Hepatocyte (in vitro differentiated cells): ENCODE data around the gene KRT14. TPM values are rescaled to one million over a fixed set of nuclear protein-coding genes. Genes with fewer than 3 reads are reported as not detected.

ENCODE experiments used
- DNase-seq: peaks from one replicate; pipeline ENCODE4 v3.0.0-alpha.2; 2016; ENCODE audit warnings: low spot score
- H2AFZ ChIP-seq: fragments of 200-600 bp; sonication (generic); 2 replicates; pipeline ENCODE4 v1.6.0; 2016; ENCODE audit warnings: antibody characterized with exemption, mild to moderate bottlenecking
- H3K27ac ChIP-seq: fragments of 200-600 bp; sonication (generic); 2 replicates; pipeline ENCODE4 v1.5.1; 2016; ENCODE audit warnings: mild to moderate bottlenecking
- H3K27me3 ChIP-seq: fragments of 200-600 bp; sonication (generic); 2 replicates; pipeline ENCODE4 v1.6.1; 2016
- H3K36me3 ChIP-seq: fragments of 200-600 bp; sonication (generic); replicated peaks from 2 replicates; pipeline ENCODE4 v1.5.1; 2016; ENCODE audit warnings: low read depth; ENCODE audit not compliant: insufficient read depth
- H3K4me1 ChIP-seq: fragments of 200-600 bp; sonication (generic); 2 replicates; pipeline ENCODE4 v1.5.1; 2016; ENCODE audit warnings: mild to moderate bottlenecking, moderate library complexity; ENCODE audit not compliant: insufficient read depth
- H3K4me2 ChIP-seq: fragments of 200-600 bp; sonication (generic); 2 replicates; pipeline ENCODE4 v1.6.0; 2016
- H3K4me3 ChIP-seq: fragments of 200-600 bp; sonication (generic); 2 replicates; pipeline ENCODE4 v1.5.1; 2016; ENCODE audit warnings: mild to moderate bottlenecking
- H3K79me2 ChIP-seq: fragments of 200-600 bp; sonication (generic); 2 replicates; pipeline ENCODE4 v1.6.0; 2017; ENCODE audit warnings: mild to moderate bottlenecking
- H3K9me2 ChIP-seq: fragments of 200-600 bp; sonication (generic); replicated peaks from 2 replicates; pipeline ENCODE4 v1.6.0; 2017; ENCODE audit warnings: mild to moderate bottlenecking; ENCODE audit not compliant: insufficient read depth
- H3K9me3 ChIP-seq: fragments of 200-600 bp; sonication (generic); 2 replicates; pipeline ENCODE4 v1.5.1; 2016; ENCODE audit warnings: low read depth, mild to moderate bottlenecking
- H4K20me1 ChIP-seq: fragments of 200-600 bp; sonication (generic); 2 replicates; pipeline ENCODE4 v1.6.0; 2016; ENCODE audit warnings: mild to moderate bottlenecking; ENCODE audit not compliant: insufficient read depth, poor library complexity, severe bottlenecking
- CTCF ChIP-seq: fragments of 200-600 bp; sonication (generic); IDR thresholded peaks from 2 replicates; pipeline ENCODE4 v1.5.1; 2016; ENCODE audit warnings: antibody characterized with exemption, mild to moderate bottlenecking; ENCODE audit not compliant: poor library complexity
- EZH2 ChIP-seq: fragments of 200-600 bp; sonication (generic); IDR thresholded peaks from 2 replicates; pipeline ENCODE4 v1.6.1; 2016; ENCODE audit warnings: antibody characterized with exemption, mild to moderate bottlenecking, borderline replicate concordance
- EZH2phosphoT487 ChIP-seq: fragments of 200-600 bp; sonication (generic); IDR thresholded peaks from one replicate; pipeline ENCODE4 v1.6.1; 2018; ENCODE audit warnings: antibody characterized with exemption, mild to moderate bottlenecking, low read depth, moderate library complexity; ENCODE audit not compliant: unreplicated experiment, severe bottlenecking
- WGBS: methylation state at CpG from one replicate; pipeline ENCODE4 v1.1.6; 2016; ENCODE audit warnings: low lambda C conversion rate; ENCODE audit errors: missing lambda C conversion rate; 5-methylcytosine and 5-hydroxymethylcytosine counted together
- polyA plus RNA-seq: library from polyadenylated mRNA; unstranded; fragments of >200 nt; fragmentation: Nextera tagmentation; extraction: Ambion mirVana; gene quantifications from 2 replicates; pipeline ENCODE4 v1.2.1, GENCODE V29; 2016
- total RNA-seq: library from RNA; depleted of rRNA; stranded (reverse); fragments of >200 nt; gene quantifications from 2 replicates; pipeline ENCODE4 v1.2.3, GENCODE V29; 2014

KRT14 gene
- total and polyA plus RNA-seq, 2 experiments from 2014 or later: 0.33 to 1.9 TPM

- Histone ChIP-seq H3K79me2 (no peaks in the 10 kb centered on the region), H3K9me3 (no peaks in the 10 kb centered on the region), H4K20me1 (no peaks in the 10 kb centered on the region), H3K4me2 (no peak overlapping the region), H3K9me2 (no peaks in the 10 kb centered on the region), H3K27me3 (no peaks in the 10 kb centered on the region), H3K27ac (peak overlapping the region; percentile 80), H3K4me3 (no peak overlapping the region), H2AFZ (no peak overlapping the region), H3K36me3 (no peaks in the 10 kb centered on the region), H3K4me1 (peaks cover 19% of the 10 kb centered on the region)
- TF ChIP-seq CTCF (no peak), EZH2 (no peak), EZH2phosphoT487 (no peak)
- DNase-seq: no peak
- 95% methylated on average over 8 of the region's 14 CpGs for WGBS
Observed at GRCh38 chr17:41633556-41634199, 47.0 kb upstream of the KRT14 start.

GRCh38 chr17:41632482-41633105 lies 45.9 kb upstream of the KRT14 start:
- DNase-seq: no peak
- WGBS: 73% methylated on average over 5 of the region's 5 CpGs

GRCh38 chr17:41631898-41632285 lies 45.2 kb upstream of the KRT14 start:
- WGBS: 86% methylated on average over 15 of the region's 15 CpGs
- H2AFZ ChIP-seq: no peak overlapping the region
- H4K20me1 ChIP-seq: no peaks in the 10 kb centered on the region
- H3K79me2 ChIP-seq: no peaks in the 10 kb centered on the region
- peaks cover 19% of the 10 kb centered on the region for H3K4me1 ChIP-seq
- H3K9me2 ChIP-seq: no peaks in the 10 kb centered on the region
- no peak overlapping the region for H3K4me3 ChIP-seq
- no peaks in the 10 kb centered on the region for H3K9me3 ChIP-seq
- no peaks in the 10 kb centered on the region for H3K36me3 ChIP-seq
- H3K27me3 ChIP-seq: no peaks in the 10 kb centered on the region
- no peak overlapping the region for H3K4me2 ChIP-seq
- no peak overlapping the region for H3K27ac ChIP-seq
- TF ChIP-seq EZH2 (no peak), CTCF (no peak), EZH2phosphoT487 (no peak)
- no peak for DNase-seq

More at GRCh38 chr17:41632482-41633105, 45.9 kb upstream of the KRT14 start:
- Histone ChIP-seq H3K4me1 (peaks cover 19% of the 10 kb centered on the region), H4K20me1 (no peaks in the 10 kb centered on the region), H3K27me3 (no peaks in the 10 kb centered on the region), H3K36me3 (no peaks in the 10 kb centered on the region), H3K4me2 (no peak overlapping the region), H3K4me3 (no peak overlapping the region), H3K27ac (no peak overlapping the region), H2AFZ (no peak overlapping the region), H3K79me2 (no peaks in the 10 kb centered on the region), H3K9me2 (no peaks in the 10 kb centered on the region), H3K9me3 (no peaks in the 10 kb centered on the region)
- TF ChIP-seq EZH2 (no peak), EZH2phosphoT487 (no peak)
